Measurements from ENCODE around the gene VAT1.
"Not testable (repeated sequence)": the region's sequence is repeated elsewhere in the genome, so short reads cannot be mapped to it uniquely, and the experiment has no call there.

- TF ChIP-seq FOXK2 (conservative IDR thresholded peaks at IDR 0.05 in 1 of 2, IDR thresholded peaks at IDR 0.05 in 1 of 2; ENCODE audit: low read depth in 2 of 2); NR1H2 (CRISPR knock-in tag; IDR thresholded peaks at IDR 0.05); TBP (optimal IDR thresholded peaks at IDR 0.05; ENCODE audit: low read depth, low read length); MXI1 (IDR thresholded peaks at IDR 0.05; ENCODE audit: low read depth, low read length); TCF15 (CRISPR knock-in tag; IDR thresholded peaks at IDR 0.05); FOXJ3 (CRISPR knock-in tag; IDR thresholded peaks at IDR 0.05); MAZ (CRISPR knock-in tag; conservative IDR thresholded peaks at IDR 0.05 in 1 of 2, IDR thresholded peaks at IDR 0.05 in 1 of 2); MYBL2 (IDR thresholded peaks at IDR 0.05; ENCODE audit: low read depth); MYBL2 (CRISPR knock-in tag; IDR thresholded peaks at IDR 0.05; ENCODE audit: borderline replicate concordance): not testable (repeated sequence)
- TF ChIP-seq, protein P1, sequence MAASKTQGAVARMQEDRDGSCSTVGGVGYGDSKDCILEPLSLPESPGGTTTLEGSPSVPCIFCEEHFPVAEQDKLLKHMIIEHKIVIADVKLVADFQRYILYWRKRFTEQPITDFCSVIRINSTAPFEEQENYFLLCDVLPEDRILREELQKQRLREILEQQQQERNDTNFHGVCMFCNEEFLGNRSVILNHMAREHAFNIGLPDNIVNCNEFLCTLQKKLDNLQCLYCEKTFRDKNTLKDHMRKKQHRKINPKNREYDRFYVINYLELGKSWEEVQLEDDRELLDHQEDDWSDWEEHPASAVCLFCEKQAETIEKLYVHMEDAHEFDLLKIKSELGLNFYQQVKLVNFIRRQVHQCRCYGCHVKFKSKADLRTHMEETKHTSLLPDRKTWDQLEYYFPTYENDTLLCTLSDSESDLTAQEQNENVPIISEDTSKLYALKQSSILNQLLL (CRISPR knock-in tag; IDR thresholded peaks at IDR 0.05; ENCODE audit: borderline replicate concordance) = not testable (repeated sequence)
- TF ChIP-seq, protein P2, sequence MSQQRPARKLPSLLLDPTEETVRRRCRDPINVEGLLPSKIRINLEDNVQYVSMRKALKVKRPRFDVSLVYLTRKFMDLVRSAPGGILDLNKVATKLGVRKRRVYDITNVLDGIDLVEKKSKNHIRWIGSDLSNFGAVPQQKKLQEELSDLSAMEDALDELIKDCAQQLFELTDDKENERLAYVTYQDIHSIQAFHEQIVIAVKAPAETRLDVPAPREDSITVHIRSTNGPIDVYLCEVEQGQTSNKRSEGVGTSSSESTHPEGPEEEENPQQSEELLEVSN (IDR thresholded peaks at IDR 0.05; ENCODE audit: borderline replicate concordance in 1 of 2, extremely low read depth in 1 of 2, insufficient read depth in 1 of 2, insufficient read length in 1 of 2, low read depth in 1 of 2, low read length in 1 of 2, poor library complexity in 1 of 2, severe bottlenecking in 1 of 2) = not testable (repeated sequence)
- TF ChIP-seq, protein P3, sequence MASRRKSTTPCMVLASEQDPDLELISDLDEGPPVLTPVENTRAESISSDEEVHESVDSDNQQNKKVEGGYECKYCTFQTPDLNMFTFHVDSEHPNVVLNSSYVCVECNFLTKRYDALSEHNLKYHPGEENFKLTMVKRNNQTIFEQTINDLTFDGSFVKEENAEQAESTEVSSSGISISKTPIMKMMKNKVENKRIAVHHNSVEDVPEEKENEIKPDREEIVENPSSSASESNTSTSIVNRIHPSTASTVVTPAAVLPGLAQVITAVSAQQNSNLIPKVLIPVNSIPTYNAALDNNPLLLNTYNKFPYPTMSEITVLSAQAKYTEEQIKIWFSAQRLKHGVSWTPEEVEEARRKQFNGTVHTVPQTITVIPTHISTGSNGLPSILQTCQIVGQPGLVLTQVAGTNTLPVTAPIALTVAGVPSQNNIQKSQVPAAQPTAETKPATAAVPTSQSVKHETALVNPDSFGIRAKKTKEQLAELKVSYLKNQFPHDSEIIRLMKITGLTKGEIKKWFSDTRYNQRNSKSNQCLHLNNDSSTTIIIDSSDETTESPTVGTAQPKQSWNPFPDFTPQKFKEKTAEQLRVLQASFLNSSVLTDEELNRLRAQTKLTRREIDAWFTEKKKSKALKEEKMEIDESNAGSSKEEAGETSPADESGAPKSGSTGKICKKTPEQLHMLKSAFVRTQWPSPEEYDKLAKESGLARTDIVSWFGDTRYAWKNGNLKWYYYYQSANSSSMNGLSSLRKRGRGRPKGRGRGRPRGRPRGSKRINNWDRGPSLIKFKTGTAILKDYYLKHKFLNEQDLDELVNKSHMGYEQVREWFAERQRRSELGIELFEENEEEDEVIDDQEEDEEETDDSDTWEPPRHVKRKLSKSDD (conservative IDR thresholded peaks at IDR 0.05; ENCODE audit: low read length) = not testable (repeated sequence)
Observed at GRCh38 chr17:42973323-42973722, 48.9 kb downstream of the VAT1 start.

Measured in K562 (cell line).